SU-DHL-6 (cell line): ENCODE measurements around the gene ARHGEF1.

ENCODE experiments used
- EZH2phosphoT487 ChIP-seq: fragments of 200-600 bp; sonication (generic), shearing (Covaris generic); conservative IDR thresholded peaks from 2 replicates; pipeline ENCODE4 v1.6.1; 2018; ENCODE audit warnings: mild to moderate bottlenecking, antibody characterized with exemption, low read length, moderate library complexity, mixed read lengths
- TF ChIP-seq, protein P1 (sequence below): fragments of 200-600 bp; sonication (generic); IDR thresholded peaks from one replicate; pipeline ENCODE4 v1.5.1; 2017; ENCODE audit warnings: antibody characterized with exemption, mild to moderate bottlenecking, low read length, moderate library complexity; ENCODE audit not compliant: insufficient read depth, poor library complexity, severe bottlenecking

- TF ChIP-seq, protein P1, sequence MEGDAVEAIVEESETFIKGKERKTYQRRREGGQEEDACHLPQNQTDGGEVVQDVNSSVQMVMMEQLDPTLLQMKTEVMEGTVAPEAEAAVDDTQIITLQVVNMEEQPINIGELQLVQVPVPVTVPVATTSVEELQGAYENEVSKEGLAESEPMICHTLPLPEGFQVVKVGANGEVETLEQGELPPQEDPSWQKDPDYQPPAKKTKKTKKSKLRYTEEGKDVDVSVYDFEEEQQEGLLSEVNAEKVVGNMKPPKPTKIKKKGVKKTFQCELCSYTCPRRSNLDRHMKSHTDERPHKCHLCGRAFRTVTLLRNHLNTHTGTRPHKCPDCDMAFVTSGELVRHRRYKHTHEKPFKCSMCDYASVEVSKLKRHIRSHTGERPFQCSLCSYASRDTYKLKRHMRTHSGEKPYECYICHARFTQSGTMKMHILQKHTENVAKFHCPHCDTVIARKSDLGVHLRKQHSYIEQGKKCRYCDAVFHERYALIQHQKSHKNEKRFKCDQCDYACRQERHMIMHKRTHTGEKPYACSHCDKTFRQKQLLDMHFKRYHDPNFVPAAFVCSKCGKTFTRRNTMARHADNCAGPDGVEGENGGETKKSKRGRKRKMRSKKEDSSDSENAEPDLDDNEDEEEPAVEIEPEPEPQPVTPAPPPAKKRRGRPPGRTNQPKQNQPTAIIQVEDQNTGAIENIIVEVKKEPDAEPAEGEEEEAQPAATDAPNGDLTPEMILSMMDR = no peak
- no peak for TF ChIP-seq EZH2phosphoT487
These were observed 23.8 kb upstream of the ARHGEF1 start for GRCh38 chr19:41859213-41859617.
